Activated gamma-delta T cell (primary cell): ENCODE data around the gene NHLH2.

Source experiments
- DNase-seq: peaks from one replicate; lab custom pipeline; 2025; lab: John Stamatoyannopoulos, UW

The NHLH2 gene

DNA sequence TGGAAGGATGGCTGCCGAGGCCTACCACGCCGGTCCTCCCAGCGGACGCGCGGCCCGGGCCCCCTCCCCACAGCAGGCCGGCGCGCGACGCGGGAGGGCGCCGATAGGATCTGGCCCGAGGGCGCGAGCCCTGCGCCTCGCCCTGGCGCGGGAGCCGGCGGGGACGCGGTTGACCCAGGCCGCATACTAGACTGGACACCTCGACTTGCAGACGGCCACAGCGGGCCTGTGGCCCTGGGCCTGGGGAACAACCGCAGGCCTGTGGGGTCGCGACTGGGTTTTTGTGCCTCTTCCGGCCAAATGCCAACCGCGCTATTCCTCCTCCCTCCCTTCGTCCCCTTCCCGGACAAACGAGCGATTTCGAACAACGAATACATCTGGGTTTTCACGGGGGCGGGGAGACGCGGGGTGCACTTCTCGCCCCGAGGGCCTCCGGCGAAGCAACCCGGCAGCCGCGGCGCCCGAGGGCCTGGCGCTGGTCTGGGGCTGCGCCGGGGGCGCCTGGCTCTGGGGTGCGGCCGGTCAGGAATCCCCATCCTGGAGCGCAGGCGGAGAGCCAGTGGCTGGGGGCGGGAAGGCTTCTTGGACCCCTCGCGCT is 2.4 kb downstream of the NHLH2 start:
- no peak for DNase-seq

GRCh38 chr1:115837740-115838421 is 3.0 kb downstream of the NHLH2 start:
- DNase-seq: no peak

- DNase-seq: no peak
These were observed 3.6 kb downstream of the NHLH2 start for GRCh38 chr1:115837341-115837739.

- no peak for DNase-seq
These were observed 7.1 kb downstream of the NHLH2 start for GRCh38 chr1:115833856-115834255.

DNA sequence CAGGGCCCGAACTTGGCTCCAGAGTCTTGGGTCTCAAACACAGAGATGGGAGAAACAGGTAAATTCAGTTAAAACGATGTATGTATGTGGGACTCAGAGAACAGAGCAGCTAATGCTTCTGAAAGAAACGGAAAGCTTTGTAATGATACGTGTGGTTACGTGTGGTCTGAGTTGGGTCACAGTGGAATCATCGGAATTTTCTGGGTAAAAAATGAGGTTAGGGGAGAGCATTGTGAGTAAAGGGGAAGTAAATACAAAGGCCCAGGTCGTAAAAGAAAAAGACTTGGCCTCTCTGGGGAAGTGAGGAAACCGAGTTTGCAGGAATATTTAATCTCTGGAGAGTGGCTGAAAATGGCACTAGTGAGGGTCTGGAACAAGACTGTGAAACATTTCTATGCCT is 8.3 kb downstream of the NHLH2 start:
- no peak for DNase-seq

- no peak for DNase-seq
These were observed 10.0 kb downstream of the NHLH2 start for GRCh38 chr1:115830963-115831362.

GRCh38 chr1:115829947-115830346 is 11.0 kb downstream of the NHLH2 start:
- DNase-seq: no peak

DNA sequence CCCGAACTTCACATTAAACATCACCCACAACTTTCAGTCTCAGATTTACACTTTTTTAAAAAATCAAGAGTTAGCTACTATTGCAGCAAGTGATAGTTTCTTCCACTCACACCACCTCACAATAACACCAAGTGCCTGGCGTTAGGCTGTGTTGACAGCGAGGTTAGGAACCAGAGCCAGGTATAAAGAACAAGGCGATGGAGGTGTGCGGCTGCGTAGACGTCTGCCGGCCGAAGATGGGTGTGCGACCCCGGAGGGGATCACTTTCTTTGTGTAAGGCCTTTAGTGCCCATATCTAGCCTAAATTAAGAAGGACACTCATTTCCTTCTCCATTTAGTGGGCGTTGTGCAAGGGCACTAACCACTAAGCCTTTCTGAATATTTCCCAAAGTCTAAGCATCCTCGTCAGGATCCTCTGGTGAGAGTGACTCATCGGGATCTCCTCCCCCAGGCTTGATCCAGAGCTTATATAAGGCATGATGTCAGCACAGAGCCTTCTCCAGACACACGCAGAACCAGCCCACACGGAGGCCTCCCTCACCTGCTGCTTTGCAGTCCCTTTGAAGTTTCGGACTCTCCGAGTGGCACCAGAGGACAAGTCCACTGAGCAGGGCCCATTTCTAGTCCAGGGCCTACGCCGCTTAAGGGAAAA is 11.8 kb downstream of the NHLH2 start:
- no peak for DNase-seq

- no peak for DNase-seq
These were observed 12.6 kb downstream of the NHLH2 start for GRCh38 chr1:115828101-115829022.

DNA sequence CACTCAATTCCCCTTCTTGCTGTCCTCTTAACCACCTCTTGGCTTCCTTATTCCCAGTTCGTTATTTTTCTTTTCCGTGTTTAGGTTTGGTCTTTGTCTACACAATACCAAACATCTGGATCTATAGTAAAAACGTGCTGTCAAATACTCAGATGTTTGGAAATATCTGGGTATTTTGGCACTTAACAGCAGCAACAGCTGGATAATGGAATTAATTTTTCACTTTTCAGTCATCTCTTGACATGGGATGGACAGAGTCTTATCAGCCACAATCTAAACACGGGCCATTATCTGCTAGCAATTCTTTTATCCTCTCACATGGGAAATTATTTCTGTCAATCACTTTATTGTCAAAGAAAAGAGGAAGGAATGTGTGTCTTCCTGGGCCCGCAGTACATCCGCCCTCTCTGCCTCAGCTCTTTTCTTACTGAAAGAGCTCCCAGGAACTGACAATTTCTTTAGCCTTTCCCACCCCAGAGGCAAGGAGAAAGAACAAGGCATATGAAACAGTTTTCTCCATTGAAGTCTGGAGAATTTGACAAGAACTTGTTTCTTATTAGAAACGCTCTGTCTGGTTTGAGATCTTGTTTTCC is 13.4 kb downstream of the NHLH2 start:
- DNase-seq: no peak

DNA sequence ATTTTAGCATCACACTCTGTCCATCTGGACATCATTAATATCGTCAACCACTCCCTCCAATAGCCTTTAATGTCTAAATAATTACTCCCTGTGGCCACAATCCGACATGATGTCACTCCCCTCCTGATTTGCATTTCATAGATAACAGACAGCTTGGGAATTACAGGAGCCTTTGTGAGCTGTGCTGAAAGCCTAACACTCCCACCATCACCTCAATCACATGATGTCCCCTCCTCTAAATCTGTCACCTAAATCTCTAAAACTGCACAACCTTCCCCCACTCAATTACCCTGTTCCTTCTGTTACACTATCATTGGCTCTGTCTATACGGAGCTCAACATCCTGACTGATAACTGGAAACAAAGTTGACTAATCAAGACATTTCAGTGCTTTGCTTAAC is 14.3 kb downstream of the NHLH2 start:
- no peak for DNase-seq

GRCh38 chr1:115822117-115822516 is 18.8 kb downstream of the NHLH2 start:
- DNase-seq: no peak

DNA sequence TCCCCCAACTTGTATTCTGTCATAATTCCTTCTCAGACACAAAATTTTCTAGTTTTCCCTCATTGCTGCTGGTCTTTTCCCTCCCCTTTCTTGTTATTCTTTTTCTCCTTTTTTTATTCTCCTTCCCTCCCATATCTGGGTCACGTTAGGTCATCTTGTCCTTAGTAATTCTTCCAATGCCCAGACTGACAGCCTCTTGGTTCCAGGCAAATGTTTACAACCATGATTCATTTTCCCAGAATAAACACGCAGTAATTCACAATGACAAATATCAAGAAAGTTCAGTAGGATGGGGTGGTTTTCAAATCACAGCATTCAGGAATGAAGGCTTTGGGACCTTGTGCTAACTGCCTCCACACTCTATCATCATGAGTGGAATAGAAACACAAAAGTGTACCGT is 25.2 kb downstream of the NHLH2 start:
- no peak for DNase-seq

- DNase-seq: no peak
These were observed 26.1 kb downstream of the NHLH2 start for GRCh38 chr1:115814685-115815398.

GRCh38 chr1:115813727-115814126 is 27.2 kb downstream of the NHLH2 start:
- no peak for DNase-seq

GRCh38 chr1:115811140-115811828 is 29.6 kb downstream of the NHLH2 start:
- DNase-seq: no peak

DNA sequence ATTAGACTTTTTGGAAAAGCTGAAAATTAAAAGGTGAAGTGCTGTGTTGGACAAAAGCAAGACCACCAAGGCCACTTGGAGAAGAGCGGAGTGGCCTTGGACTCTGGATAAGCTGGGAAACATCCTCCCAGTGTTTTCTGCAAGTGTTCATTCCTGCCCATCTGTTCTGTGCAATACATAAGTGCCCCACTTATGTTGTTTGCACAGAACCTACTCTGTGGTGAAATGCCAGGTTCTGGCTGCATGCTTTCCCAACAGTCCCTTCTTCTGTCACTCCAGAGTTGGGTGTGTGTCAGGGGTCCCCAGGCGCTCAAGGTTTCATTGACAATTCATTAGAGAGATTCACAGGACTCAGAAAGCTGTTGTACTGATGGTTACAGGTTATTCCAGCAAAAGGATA is 30.3 kb downstream of the NHLH2 start:
- no peak for DNase-seq

DNA sequence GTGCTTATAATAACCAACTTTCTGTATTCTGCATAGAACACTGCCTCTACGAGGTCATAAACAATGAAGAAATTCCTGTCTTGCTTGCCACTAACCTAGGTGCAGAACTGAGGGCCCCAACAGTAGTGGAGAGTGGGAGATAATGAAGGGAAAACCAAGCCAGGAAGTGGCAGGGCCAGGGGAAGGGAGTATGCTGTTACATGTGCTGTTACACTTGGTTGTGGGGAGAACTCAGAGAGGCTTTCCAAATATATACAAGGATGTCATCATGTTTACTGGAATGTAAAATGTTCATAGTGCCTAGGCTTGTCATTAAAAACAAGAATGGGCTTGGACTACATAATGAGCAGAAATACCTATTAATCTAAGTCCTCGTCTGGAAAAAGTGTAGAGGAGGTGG is 31.1 kb downstream of the NHLH2 start:
- DNase-seq: no peak

DNA sequence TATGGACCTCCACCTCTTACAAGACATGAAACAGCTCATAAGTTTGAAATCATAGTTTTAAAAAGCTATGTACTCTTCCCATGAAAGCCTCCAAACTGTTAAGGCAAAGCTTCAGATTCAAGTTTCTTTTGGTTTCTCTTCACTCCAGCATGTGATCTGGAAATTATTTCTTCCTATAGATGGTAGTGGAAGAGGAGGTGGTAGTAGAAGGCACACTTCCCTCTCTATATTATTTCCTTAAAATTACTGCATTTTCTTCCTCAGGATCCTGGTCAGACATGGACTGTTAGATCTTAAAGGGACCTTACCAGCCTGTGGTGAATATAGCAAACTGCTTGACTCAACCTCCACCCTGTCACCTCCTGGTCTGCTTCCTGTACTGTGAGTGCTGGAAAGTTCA is 31.9 kb downstream of the NHLH2 start:
- DNase-seq: no peak

GRCh38 chr1:115807723-115808122 is 33.2 kb downstream of the NHLH2 start:
- DNase-seq: no peak

GRCh38 chr1:115805597-115805996 is 35.3 kb downstream of the NHLH2 start:
- no peak for DNase-seq
